H1 (cell line): Measurements from ENCODE around the gene PLA2G1B. TPM values are rescaled to one million over a fixed set of nuclear protein-coding genes. Genes with fewer than 3 reads are reported as not detected.

Experiments
- ATF3 ChIP-seq: IDR thresholded peaks from 2 replicates; pipeline ENCODE4 v1.6.1; 2011; ENCODE audit warnings: low read depth, mild to moderate bottlenecking, low read length; ENCODE audit not compliant: insufficient read depth
- CEBPB ChIP-seq: IDR thresholded peaks from 2 replicates; pipeline ENCODE4 v1.6.1; 2012; ENCODE audit warnings: low read depth, low read length
- CHD1 ChIP-seq: IDR thresholded peaks from 2 replicates; pipeline ENCODE4 v1.6.1; 2012; ENCODE audit warnings: low read depth, low read length, improper control_type of control experiment
- CHD7 ChIP-seq: fragments of 300-600 bp; sonication (generic); IDR thresholded peaks from 2 replicates; pipeline ENCODE4 v1.7.1; 2012; ENCODE audit warnings: low read length, moderate library complexity, mild to moderate bottlenecking, inconsistent platforms; ENCODE audit not compliant: insufficient replicate concordance
- E2F6 ChIP-seq: IDR thresholded peaks from 2 replicates; pipeline ENCODE4 v1.6.1; 2012; ENCODE audit warnings: inconsistent platforms
- EZH2 ChIP-seq: fragments of 200-600 bp; sonication (generic); IDR thresholded peaks from 2 replicates; pipeline ENCODE4 v1.7.1; 2012; ENCODE audit warnings: low read depth, mild to moderate bottlenecking, moderate library complexity, low read length, inconsistent platforms; ENCODE audit not compliant: severe bottlenecking
- JUND ChIP-seq: IDR thresholded peaks from 2 replicates; pipeline ENCODE4 v1.6.1; 2011; ENCODE audit warnings: mild to moderate bottlenecking, improper control_type of control experiment, low read length
- KDM1A ChIP-seq: fragments of 200-600, 300-600 bp; sonication (generic); IDR thresholded peaks from 2 replicates; pipeline ENCODE4 v1.7.1; 2016; ENCODE audit warnings: mild to moderate bottlenecking, low read length, borderline replicate concordance
- MAFK ChIP-seq: IDR thresholded peaks from 2 replicates; pipeline ENCODE4 v1.6.1; 2012; ENCODE audit warnings: low read depth, mild to moderate bottlenecking, improper control_type of control experiment, low read length
- PHF8 ChIP-seq: fragments of 200-600 bp; sonication (generic); conservative IDR thresholded peaks from 2 replicates; pipeline ENCODE4 v1.7.1; 2012; ENCODE audit warnings: low read depth, mild to moderate bottlenecking, inconsistent platforms, low read length, moderate library complexity
- polyA plus RNA-seq, 7 experiments: library from polyadenylated mRNA; depleted of rRNA in 3 of 7; stranded (reverse) in 5 of 7; unstranded in 2 of 7; fragments of >200 nt in 5 of 7; fragments of 200-250 nt in 2 of 7; gene quantifications; 1 replicate in 5 of 7; 2 replicates in 1 of 7; 4 replicates in 1 of 7; pipeline versions ENCODE4 v1.2.1 to v1.2.3, GENCODE V29; 2011 to 2013; ENCODE audit warnings: missing spikeins in 2 of 7, mixed read lengths in 2 of 7
- total RNA-seq: library from RNA; stranded (reverse); fragmentation: NEBNext Ultra II Directional; extraction: Animal tissue kit (Norgen Biotek cat#: 25700); gene quantifications from 2 replicates; pipeline ENCODE4 v1.2.1, GENCODE V29; 2021

PLA2G1B gene
- total and polyA plus RNA-seq, 2 of the 8 experiments (the other 6 are each of a cell fraction or from before 2014, with no cell fraction given) = not detected

- TF ChIP-seq CHD7 (no peak), KDM1A (no peak), MAFK (no peak), EZH2 (no peak), ATF3 (no peak), CEBPB (no peak), CHD1 (no peak), JUND (peak; percentile 75), PHF8 (no peak), E2F6 (no peak)
Observed at GRCh38 chr12:120356567-120357030, 29.0 kb upstream of the PLA2G1B start (continued).
